Bronchial epithelial cell (primary cell): ENCODE measurements around the gene MED19. TPM values are rescaled to one million over a fixed set of nuclear protein-coding genes. Genes with fewer than 3 reads are reported as not detected.
A peak's percentile ranks its signal among the peaks of the same experiment; 100 is the strongest.
"Not testable (repeated sequence)": the region's sequence is repeated elsewhere in the genome, so short reads cannot be mapped to it uniquely, and the experiment has no call there.

ENCODE experiments used
- DNase-seq: peaks from one replicate; pipeline ENCODE4 v3.0.0-alpha.2; 2010; ENCODE audit warnings: low read depth
- FAIRE-seq: peaks from 2 replicates; lab custom pipeline; 2011; peaks lifted over from hg19 to GRCh38; lab: Jason Lieb, UNC
- H3K27me3 ChIP-seq: 2 replicates; pipeline ENCODE4 v1.5.1; 2011; ENCODE audit warnings: low read length; ENCODE audit not compliant: control insufficient read depth, insufficient read depth
- H3K36me3 ChIP-seq: 2 replicates; pipeline ENCODE4 v1.5.1; 2011; ENCODE audit warnings: low read length; ENCODE audit not compliant: control insufficient read depth, insufficient read depth
- H3K4me3 ChIP-seq: 2 replicates; pipeline ENCODE4 v1.5.1; 2011; ENCODE audit warnings: mild to moderate bottlenecking, low read depth, low read length, control low read depth
- CTCF ChIP-seq: IDR thresholded peaks from 2 replicates; pipeline ENCODE4 v1.5.1; 2011; ENCODE audit warnings: mild to moderate bottlenecking, moderate library complexity, low read length, control low read depth, inconsistent platforms; ENCODE audit not compliant: insufficient read depth, severe bottlenecking
- total RNA-seq: library from RNA; depleted of rRNA; stranded (reverse); fragments of >200 nt; gene quantifications from 2 replicates; pipeline ENCODE4 v1.2.1, GENCODE V29; 2014

The MED19 gene
- total RNA-seq, 1 donor from 2014 or later, result 13.2 TPM

GRCh38 chr11:57713835-57714234 is 1.8 kb upstream of the MED19 start:
- DNase-seq (no peak), FAIRE-seq (no peak)
- H3K36me3 ChIP-seq, result peaks cover 3% of the 10 kb centered on the region
- peak overlapping the region; percentile 61 for H3K4me3 ChIP-seq
- H3K27me3 ChIP-seq, result no peaks in the 10 kb centered on the region
- TF ChIP-seq CTCF, result no peak

- FAIRE-seq (no peak), DNase-seq (peak; percentile 99)
- no peak for TF ChIP-seq CTCF
- peak within 1 kb of the TSS; percentile 63 for H3K4me3 ChIP-seq
- no peaks in the 10 kb centered on the region for H3K27me3 ChIP-seq
- no peaks in the 10 kb centered on the region for H3K36me3 ChIP-seq
Observed at GRCh38 chr11:57712256-57713150, 488 bp upstream of the MED19 start, which contains the start of gene TMX2. TSS of gene TMX2 (plus strand) at chr11:57712593. CDS start at chr11:57712619, 26 bp downstream.

- H3K36me3 ChIP-seq, result peaks cover under 1% of the 10 kb centered on the region
- DNase-seq, result no peak
- H3K4me3 ChIP-seq, result no peak overlapping the region
- TF ChIP-seq CTCF, result no peak
- FAIRE-seq, result no peak
- no peaks in the 10 kb centered on the region for H3K27me3 ChIP-seq
Observed at GRCh38 chr11:57709802-57710367, 2.1 kb downstream of the MED19 start.

GRCh38 chr11:57705432-57705831 is 6.6 kb downstream of the MED19 start:
- not testable (repeated sequence) for H3K36me3 ChIP-seq, FAIRE-seq, DNase-seq, H3K27me3 ChIP-seq, H3K4me3 ChIP-seq

GRCh38 chr11:57704932-57705331 is 7.1 kb downstream of the MED19 start:
- FAIRE-seq (no peak), DNase-seq (no peak)
- no peak for TF ChIP-seq CTCF
- Histone ChIP-seq H3K27me3 (no peaks in the 10 kb centered on the region), H3K36me3 (peaks cover 7% of the 10 kb centered on the region), H3K4me3 (no peak overlapping the region)

- FAIRE-seq, result no peak
- Histone ChIP-seq H3K4me3 (no peak overlapping the region), H3K27me3 (no peaks in the 10 kb centered on the region), H3K36me3 (peaks cover 19% of the 10 kb centered on the region)
- DNase-seq, result peak; percentile 27
- TF ChIP-seq CTCF, result no peak
Observed at GRCh38 chr11:57703341-57703740, 8.7 kb downstream of the MED19 start.
